Nephron (organoid): ENCODE results near the gene SLC30A2.

Source experiments
- H3K27ac Mint-ChIP-seq, 3 experiments: 2 replicates each; pipeline ENCODE4 v1.8.0; 2020; ENCODE audit warnings: mixed read lengths in 3 of 3, mild to moderate bottlenecking in 2 of 3, moderate library complexity in 1 of 3
- H3K27me3 Mint-ChIP-seq: 2 replicates; pipeline ENCODE4 v1.8.0; 2021; ENCODE audit warnings: low read depth, mild to moderate bottlenecking, moderate library complexity, mixed read lengths
- H3K36me3 Mint-ChIP-seq: 2 replicates; pipeline ENCODE4 v1.8.0; 2020; ENCODE audit warnings: low read depth, mixed read lengths
- H3K4me1 Mint-ChIP-seq: 2 replicates; pipeline ENCODE4 v1.8.0; 2020; ENCODE audit warnings: mixed read lengths
- H3K4me3 Mint-ChIP-seq, 3 experiments: 2 replicates each; pipeline ENCODE4 v1.8.0; 2020; ENCODE audit warnings: mild to moderate bottlenecking in 3 of 3, mixed read lengths in 3 of 3, moderate library complexity in 2 of 3
- H3K9me3 Mint-ChIP-seq: 2 replicates; pipeline ENCODE4 v1.8.0; 2020; ENCODE audit warnings: mixed read lengths
- CTCF ChIP-seq, 3 experiments: fragments of 200-600 bp; sonication (generic); IDR thresholded peaks; one replicate each; pipeline ENCODE4 v1.5.0; 2021; ENCODE audit warnings: antibody characterized with exemption in 3 of 3; ENCODE audit not compliant: unreplicated experiment in 3 of 3

Gene SLC30A2

DNA sequence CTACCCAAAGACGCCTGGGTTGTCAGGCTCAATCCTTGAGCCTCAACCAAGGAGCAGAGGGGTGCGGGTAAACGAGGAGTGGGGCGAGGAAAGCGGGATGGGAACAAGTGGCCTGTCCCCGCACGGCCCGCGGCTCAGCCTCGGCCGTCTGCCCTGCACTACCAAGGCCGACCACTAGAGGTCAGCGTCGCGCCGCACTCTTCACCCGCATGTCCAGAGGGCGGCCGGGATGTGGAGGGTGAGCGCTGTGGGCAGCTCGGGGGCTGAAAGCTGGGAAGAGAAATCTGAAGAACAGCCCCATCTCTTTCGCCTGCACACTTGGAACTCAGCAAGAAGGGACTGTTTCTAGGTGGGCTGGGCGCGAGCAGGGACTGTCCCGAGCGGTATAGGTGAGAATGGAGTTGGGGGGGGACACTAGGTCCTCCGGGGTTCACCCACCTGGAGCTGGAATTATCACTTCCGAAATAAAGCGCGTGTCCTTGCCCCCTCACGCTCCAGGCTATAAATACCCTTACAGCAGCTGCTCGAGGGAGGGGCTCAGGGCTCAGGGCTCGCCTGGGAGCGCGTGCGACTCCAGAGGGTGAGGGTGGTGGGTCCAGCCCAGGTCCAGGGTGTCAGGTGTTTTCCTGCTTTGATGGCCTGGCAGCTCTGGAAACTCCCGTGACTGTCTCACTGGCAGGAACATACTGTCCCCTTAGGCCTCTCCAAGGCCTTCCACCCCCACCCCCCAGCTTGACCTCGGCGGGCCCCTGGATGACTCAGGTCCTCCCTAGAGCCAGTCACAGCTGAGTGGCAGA is 9.8 kb downstream of the SLC30A2 start:
- Mint-ChIP-seq H3K27me3 (peaks cover 42% of the 10 kb centered on the region), H3K36me3 (no peaks in the 10 kb centered on the region), H3K9me3 (no peaks in the 10 kb centered on the region), H3K27ac (peak overlapping the region in 1 of 3 experiments; percentile 77), H3K4me1 (no peaks in the 10 kb centered on the region), H3K4me3 (peak overlapping the region; percentile 90 to 96 (median 95))
- peak; percentile 98 to 100 (median 99) for TF ChIP-seq CTCF (IDR thresholded peaks at IDR 0.05; ENCODE audit: unreplicated experiment in 3 of 3)

DNA sequence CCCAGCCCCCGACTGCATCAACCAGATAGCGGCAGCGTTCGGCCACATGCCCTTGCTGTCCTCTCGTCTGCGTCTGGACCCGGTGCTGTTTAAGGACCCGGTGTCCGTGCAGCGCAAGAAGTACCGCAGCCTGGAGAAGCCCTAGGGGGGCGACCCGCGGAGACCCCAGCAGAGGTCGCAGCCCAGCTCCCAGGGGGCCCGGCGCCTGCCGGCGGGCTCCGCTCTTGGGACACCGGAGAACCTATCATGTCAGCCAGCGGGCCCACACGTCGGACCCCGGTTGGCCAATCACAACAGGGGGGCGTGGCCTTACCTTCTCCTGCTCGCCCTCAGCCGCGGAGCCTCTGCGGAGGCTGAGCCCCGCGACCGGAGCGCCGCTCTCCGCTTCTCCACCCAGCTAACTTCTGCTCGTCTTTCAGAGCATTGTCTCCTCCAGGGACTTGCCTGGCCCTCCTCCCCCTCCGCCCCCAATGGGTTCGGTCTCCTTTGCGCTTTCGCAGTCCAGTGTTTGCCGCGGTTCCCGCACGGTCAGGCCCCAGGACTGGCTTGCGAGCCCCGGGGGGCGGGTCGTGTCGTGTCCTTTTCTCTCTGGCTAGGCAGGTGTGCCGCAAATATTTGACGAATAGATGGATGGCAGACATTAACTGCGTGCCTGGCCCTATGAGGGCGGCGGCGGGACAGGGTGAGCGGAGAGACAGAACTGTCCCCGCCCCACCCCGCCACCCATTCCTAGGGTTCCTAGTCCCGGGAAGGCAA is 10.5 kb downstream of the SLC30A2 start:
- H3K9me3 Mint-ChIP-seq = no peaks in the 10 kb centered on the region
- peaks cover 39% of the 10 kb centered on the region for H3K27me3 Mint-ChIP-seq
- H3K27ac Mint-ChIP-seq = peak overlapping the region in 1 of 3 experiments; percentile 77
- no peak for TF ChIP-seq CTCF (IDR thresholded peaks at IDR 0.05; ENCODE audit: unreplicated experiment in 3 of 3)
- peak overlapping the region; percentile 90 to 96 (median 95) for H3K4me3 Mint-ChIP-seq
- no peaks in the 10 kb centered on the region for H3K36me3 Mint-ChIP-seq
- H3K4me1 Mint-ChIP-seq = no peaks in the 10 kb centered on the region

DNA sequence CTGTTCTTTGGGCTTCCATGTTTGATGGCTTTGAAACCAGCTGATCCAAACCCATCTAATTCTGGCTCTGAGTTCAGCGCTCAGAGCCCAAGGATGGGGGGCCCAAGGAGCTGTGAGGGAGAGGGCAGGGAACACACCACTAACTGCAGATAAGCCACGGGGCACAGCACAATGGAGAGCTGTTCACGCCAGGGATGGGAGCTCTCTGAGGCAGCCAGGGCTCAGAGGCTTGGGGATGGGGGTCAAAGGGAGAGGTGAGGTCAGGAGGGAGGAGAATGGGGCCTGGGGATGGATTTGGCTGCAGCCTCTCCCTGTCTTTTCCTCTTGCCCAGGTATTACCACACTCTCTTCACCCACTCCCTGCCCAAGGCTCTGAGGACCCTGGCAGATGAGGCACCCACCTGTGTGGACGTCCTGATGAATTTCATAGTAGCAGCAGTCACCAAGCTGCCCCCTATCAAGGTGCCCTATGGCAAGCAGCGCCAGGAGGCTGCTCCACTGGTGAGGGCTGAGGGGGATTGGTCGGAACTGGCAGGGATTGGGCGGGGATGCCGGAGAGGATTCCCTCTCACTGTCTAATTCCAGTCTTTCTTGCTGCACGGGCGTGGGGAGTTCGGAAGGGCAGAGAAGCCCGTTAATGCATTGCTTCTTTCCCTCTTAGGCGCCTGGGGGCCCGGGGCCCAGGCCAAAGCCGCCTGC is 11.3 kb downstream of the SLC30A2 start:
- Mint-ChIP-seq H3K27ac (no peak overlapping the region), H3K36me3 (no peaks in the 10 kb centered on the region), H3K27me3 (peaks cover 39% of the 10 kb centered on the region), H3K9me3 (no peaks in the 10 kb centered on the region), H3K4me3 (peak overlapping the region; percentile 90 to 96 (median 95)), H3K4me1 (no peaks in the 10 kb centered on the region)
- TF ChIP-seq CTCF (IDR thresholded peaks at IDR 0.05; ENCODE audit: unreplicated experiment in 3 of 3) = no peak

DNA sequence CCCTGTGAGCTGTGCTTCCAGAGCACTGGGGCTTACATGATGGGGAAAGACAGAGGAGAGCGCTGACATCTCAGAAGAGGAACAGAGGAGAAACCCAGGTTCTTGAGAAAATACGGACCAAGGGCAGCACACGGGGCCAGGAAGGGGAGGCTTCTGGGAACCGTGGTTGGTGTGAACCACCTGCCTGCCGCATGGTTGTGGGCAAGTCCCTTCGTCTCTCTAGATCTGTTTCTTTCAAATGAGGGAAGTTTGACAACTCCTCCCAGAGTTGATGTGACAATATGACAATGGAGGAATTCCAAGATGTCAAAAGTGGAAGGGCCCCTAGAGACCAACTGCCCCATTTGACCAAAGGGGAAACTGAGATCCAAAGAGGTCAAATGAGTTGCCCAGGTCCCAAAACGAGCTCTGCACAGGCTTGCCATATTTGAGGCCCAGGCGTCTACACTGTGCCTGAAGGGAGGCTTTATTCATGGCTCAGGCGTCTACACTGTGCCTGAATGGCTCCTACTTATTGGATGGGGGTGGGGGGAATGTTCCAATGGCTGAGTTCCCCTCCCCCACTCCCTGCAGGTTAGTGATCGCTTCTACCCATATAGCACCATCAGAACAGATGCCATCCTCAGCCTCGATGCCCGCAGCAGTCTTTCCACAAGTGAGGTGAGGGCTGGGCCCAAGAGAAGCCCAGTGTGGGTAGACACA is 13.1 kb downstream of the SLC30A2 start:
- Mint-ChIP-seq H3K4me1 (peaks cover 2% of the 10 kb centered on the region), H3K36me3 (no peaks in the 10 kb centered on the region), H3K4me3 (peak overlapping the region; percentile 37 to 54 (median 44)), H3K9me3 (no peaks in the 10 kb centered on the region), H3K27me3 (peaks cover 29% of the 10 kb centered on the region), H3K27ac (no peak overlapping the region)
- no peak for TF ChIP-seq CTCF (IDR thresholded peaks at IDR 0.05; ENCODE audit: unreplicated experiment in 3 of 3)

- H3K4me1 Mint-ChIP-seq = peaks cover 11% of the 10 kb centered on the region
- no peak overlapping the region for H3K27ac Mint-ChIP-seq
- peak overlapping the region in 2 of 3 experiments; percentile 9 to 33 for H3K4me3 Mint-ChIP-seq
- peaks cover 33% of the 10 kb centered on the region for H3K27me3 Mint-ChIP-seq
- no peaks in the 10 kb centered on the region for H3K36me3 Mint-ChIP-seq
- no peak for TF ChIP-seq CTCF (IDR thresholded peaks at IDR 0.05; ENCODE audit: unreplicated experiment in 3 of 3)
- H3K9me3 Mint-ChIP-seq = no peaks in the 10 kb centered on the region
Measured at GRCh38 chr1:26031611-26032220, 14.2 kb downstream of the SLC30A2 start.
